ENCODE results near the gene LOXL4.

Gene LOXL4

DNA sequence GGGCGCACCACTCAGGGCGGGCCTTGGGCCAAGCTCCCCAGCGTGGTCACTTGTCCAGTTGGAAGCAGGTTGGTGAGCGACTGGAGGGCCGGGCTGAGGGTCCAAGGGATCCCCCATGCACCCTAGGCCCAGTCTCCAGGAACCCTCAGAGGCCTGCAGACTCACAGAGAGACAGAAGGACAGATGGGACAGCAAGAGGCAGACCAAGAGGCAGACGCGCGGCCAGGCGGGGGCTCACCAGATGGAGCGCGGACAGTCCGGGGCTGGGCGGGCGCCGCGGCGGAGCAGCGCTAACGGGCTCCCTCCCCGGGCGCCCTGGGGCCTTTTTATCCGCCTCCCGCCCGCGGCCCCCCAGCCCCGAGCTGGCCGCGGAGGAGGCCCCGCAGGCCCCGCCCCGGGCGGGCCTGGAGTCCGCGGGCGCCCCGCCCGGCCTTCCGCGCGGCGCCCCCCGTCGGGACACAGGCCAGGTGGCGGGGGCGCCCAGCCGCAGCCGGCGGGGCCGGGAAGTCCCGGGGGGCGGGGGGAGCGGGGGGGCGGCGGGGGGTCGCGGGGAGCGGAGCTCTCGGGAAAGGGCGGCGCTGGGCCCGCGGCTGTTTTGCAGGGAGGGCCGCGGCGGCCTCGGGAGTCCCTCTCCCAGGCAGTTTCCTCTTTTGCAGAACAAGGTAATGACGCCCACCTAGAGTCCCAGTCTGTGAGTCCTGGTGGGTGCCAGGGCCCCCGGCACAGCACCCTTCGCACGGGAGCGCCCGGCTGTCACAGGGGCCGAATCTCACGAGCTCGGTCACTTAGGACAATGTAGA is at the start of gene LOXL4:
LOXL4 (minus strand) TSS at position 301 of the 800 bp plus-strand sequence. CDS start 5,175 bp downstream, outside the sequence.
- peak; percentile 25 for DNase-seq (ENCODE audit: low spot score)

DNA sequence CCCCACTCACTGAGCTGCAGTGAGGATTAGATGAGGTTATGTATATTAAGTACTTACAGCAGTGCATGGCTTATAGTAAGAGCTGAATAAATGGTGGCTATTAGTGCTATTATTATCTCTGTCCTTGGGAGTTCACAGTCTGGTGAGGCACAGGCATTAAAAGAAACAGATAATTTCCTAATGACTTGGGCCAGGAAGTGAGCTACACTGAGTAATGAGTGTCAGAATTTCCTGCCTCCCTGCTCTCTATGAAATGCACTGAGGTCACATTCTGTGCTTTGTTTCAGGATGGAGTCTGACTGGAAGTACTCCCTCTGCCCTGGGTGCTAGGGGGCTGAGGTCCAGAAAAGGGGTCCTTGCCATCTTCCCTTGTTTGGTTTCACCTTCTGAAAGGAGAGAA is 48.7 kb upstream of the LOXL4 start:
- no peak for DNase-seq (ENCODE audit: low spot score)

GRCh38 chr10:98316170-98316569 is 48.2 kb upstream of the LOXL4 start:
- DNase-seq (ENCODE audit: low spot score): no peak

DNA sequence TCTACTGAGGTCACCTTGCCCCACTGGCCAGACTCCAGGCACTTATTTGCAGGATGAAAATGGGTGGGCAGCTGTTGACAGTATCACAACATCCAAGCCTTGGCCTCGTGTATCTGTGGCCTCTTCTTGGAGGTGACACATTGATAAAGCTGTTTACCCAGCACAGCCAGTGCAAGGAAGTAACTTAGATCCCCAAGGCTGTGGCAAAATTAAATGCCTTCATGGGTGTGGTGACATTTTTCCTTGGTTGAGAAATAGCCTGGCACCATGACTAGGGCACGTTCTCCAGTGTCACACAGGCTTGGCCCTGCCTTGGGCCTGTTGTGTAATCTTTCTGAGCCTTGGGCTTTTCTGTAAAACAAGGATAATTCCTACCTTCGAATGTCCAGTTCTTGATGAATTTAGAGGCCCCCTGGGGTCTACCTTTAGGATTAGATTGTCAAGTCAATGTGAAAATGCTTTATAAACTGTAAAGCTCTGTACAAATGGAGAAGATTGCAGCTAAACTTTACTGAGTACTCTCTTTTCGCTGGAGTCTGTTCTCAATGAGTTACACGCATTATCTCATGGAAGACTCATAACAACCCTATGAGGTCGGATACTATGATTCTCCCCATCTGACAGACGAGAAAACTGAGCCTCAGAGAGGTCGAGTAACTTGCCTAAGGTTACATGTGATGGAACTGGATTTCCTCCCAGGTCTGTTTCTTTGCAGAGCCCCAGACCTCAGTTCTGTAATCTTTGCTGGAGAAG is 46.7 kb upstream of the LOXL4 start:
- DNase-seq (ENCODE audit: low spot score): no peak

GRCh38 chr10:98313598-98313997 is 45.6 kb upstream of the LOXL4 start:
- no peak for DNase-seq (ENCODE audit: low spot score)

DNA sequence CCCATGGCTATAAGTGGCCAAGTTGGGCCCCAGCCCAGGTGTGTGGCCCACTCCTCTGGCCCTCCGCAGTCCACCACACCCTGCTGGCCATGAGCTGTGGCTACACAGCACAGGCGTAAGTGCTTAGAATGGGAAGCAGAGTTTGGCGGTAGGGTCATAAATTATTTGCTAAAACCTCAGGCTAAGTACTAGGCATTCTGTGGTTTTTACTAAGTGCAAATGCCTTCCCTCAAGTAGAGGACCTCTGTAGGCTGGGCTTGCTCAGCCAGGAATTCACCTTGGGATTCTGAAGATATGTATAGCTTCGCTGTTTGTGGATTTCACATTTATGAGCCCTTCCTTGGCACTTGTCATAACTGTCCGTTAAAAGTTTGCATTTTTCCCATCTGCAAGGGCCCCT is 44.8 kb upstream of the LOXL4 start:
- no peak for DNase-seq (ENCODE audit: low spot score)

- no peak for DNase-seq (ENCODE audit: low spot score)
These were observed 44.4 kb upstream of the LOXL4 start for GRCh38 chr10:98312349-98312748.

- no peak for DNase-seq (ENCODE audit: low spot score)
These were observed 42.7 kb upstream of the LOXL4 start for GRCh38 chr10:98310701-98311100.

DNA sequence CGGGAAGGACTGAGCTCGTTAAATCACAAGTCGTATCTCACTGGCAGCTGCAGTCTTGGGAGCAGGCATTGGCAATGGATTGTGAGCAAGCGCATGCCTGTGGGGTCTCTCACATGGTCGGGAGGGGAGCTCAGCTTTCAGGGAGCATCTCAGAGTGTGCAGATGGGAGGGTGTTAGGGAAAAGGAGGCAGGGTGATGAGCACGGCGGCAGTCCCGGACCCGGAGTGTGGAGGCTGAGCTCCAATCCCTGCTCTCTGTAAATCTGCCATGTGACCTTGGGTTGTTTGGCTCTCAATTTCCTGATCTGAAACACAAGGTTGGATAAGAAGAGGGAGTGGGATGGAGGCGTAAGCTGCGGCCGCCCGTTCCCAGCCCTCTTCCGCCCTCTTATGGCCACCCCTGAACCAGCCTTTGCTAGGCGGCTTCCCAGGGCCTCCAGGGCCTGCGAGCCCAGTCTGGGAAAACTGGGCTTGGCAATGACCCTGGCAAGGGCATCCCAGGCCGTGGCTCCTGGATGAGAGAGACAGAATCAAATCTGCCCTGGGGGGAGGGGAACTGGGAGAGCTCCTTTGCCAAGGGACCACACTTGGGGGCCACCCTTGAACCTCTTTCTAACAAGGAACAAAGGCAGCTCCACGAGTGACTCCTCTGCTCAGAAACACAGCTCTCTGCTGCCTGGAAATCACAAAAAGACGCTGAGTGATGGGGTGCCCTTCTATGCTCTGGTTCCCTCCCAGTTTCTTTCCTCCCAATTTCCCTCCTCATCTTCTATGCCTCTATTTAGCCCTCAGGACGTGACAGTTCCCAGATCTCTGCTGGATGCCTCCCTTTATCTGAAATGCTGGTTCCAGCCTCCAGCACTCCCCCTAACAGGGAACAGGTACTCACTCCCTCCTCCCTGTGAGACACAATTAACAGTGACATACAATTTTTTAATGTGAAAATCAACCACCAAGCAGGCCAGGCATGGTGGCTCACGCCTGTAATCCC is 41.7 kb upstream of the LOXL4 start:
- peak; percentile 89 for DNase-seq (ENCODE audit: low spot score)

DNA sequence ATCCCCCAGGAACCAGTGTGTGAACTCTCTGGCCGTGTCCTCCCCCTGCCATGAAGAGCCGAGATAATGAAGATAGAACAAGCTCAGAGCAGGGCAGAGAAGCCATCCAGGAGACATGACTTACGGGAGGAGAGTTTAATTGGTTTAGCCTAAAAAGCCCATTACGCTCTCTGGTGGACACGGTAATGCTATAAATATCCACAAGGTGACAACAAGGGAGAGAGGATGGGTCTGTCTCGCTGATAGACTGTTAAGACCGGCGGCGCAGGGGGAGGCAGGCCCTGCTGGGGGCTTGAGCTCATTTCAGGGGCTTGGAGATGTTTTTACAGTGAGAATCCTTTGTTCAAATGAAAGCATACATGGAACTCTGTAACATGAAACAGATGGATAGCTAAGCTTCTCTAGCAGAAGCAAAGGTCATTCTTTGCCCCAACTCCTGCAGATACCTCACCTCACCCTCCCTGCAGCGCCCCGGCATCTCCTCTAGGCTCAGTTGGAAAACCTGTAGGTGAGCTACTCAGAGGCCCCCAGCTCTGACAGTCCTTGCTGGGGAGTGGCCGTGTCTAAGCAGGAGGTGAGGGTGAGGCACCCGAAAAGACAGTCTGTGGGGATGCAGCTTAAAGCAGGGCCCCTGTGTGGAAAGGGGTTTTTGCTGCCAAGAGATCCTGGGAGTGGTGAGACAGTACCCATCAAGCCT is 40.8 kb upstream of the LOXL4 start:
- DNase-seq (ENCODE audit: low spot score): peak; percentile 76

- no peak for DNase-seq (ENCODE audit: low spot score)
These were observed 40.0 kb upstream of the LOXL4 start for GRCh38 chr10:98307916-98308541.

DNA sequence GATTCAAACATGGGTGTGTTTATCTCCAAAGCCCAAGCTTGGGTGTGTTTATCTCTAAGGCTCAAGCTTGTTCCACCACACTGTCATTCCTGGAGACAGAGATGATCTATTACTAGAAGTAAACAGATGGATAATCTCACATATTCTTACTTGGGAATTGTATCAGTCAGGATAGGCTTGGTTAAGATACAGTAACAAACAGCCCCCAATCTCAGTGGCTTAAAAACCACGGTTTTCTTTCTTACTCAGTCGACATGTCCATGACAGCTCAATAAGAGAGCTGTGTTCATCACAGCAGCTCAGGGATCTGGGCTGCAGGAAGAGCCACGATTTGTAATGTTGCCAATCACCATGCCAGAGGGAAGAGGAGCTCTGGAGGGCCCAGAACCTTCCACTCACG is 38.5 kb upstream of the LOXL4 start:
- no peak for DNase-seq (ENCODE audit: low spot score)

GRCh38 chr10:98303569-98303968 is 35.6 kb upstream of the LOXL4 start:
- no peak for DNase-seq (ENCODE audit: low spot score)

DNA sequence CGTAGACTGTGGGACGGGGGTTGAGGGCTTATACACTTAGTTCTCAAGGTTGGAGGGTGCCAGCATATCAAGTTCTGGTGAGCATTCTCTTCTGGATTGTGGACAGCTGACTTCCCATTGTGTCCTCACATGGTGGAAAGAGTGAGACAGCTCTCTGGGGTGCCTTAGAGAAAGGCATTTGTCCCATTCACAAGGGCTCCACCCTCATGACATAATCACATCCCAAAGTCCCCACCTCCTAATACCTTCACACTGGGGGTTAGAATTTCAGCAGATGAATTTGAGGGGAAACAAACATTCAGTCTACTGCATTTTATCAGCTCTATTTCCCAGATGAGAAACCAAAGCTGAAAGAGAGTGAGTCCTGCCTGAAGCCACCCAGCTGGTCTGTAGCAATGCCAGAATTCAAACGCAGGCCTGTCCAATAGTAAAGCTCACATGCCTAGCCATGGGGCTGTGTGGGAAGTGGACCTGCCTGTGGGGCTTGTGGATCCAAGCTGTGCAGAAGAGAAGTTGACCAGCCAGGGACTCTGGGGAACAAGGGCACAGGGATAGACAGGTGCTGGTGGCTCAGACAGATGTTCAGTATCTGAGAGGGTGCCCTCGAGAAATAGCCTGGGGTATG is 34.9 kb upstream of the LOXL4 start:
- DNase-seq (ENCODE audit: low spot score): no peak

GRCh38 chr10:98301664-98302319 is 33.8 kb upstream of the LOXL4 start:
- no peak for DNase-seq (ENCODE audit: low spot score)

- DNase-seq (ENCODE audit: low spot score): no peak
These were observed 32.7 kb upstream of the LOXL4 start for GRCh38 chr10:98300526-98301229.

DNA sequence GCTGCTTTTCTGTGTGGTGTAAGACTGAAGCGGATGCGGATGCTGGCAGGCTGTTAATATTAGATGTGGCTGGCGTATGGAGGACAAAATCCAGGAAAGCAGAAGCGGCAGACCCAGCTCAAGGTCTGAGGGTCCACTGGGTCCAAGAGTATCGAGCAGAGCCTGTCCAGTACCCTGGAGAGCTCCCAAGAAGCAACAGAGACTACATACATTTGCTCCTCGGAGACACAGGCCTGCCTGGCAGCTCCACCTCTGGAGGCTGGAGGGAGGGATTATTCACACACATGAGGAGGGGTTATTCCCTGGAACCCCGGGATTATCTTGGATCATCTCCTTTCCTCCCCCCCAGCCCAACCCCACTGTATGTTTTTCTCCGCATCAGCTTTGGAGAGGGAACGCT is 31.3 kb upstream of the LOXL4 start:
- no peak for DNase-seq (ENCODE audit: low spot score)

DNA sequence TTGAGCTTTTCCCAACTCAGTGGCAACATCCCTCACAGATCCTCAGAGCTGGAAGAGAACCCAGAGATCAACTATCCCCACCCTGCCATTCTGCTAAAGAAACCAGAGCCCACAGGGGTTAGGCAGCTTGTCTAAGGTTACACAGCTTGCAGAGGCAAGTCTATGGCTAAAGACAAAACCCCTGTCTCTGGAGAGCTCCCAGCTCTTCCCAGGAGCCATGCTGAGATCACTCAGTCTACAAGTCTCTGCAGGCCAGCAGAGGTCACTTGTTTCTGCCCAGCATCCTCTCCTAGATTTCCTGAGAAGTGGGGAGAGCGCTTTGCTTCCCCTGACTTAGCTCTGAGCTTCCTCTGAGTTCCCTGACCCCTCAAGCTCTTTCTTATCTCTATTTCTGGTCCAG is 28.5 kb upstream of the LOXL4 start:
- DNase-seq (ENCODE audit: low spot score): no peak

- DNase-seq (ENCODE audit: low spot score): peak; percentile 67
These were observed 27.9 kb upstream of the LOXL4 start for GRCh38 chr10:98295907-98296306.
